HepG2 (cell line): ENCODE measurements around the gene IGFBP7.

Experiments
- EP300 ChIP-seq, 3 experiments: sonication (generic) in 1 of 3; formaldehyde crosslinking in 1 of 3; IDR thresholded peaks; 2 replicates each; pipeline versions ENCODE4 v1.5.1 to v1.6.1; 2011 to 2020; ENCODE audit warnings: low read depth in 2 of 3, low read length in 2 of 3, borderline replicate concordance in 1 of 3, improper control_type of control experiment in 1 of 3, mild to moderate bottlenecking in 1 of 3, missing genetic modification reagents in 1 of 3, moderate library complexity in 1 of 3
- HNF4G ChIP-seq, 2 experiments: sonication (generic) in 1 of 2; formaldehyde crosslinking in 1 of 2; IDR thresholded peaks; 2 replicates each; pipeline versions ENCODE4 v1.4.0 to v1.6.1; 2011 to 2020; ENCODE audit warnings: borderline replicate concordance in 2 of 2, low read depth in 2 of 2, mild to moderate bottlenecking in 2 of 2, low read length in 1 of 2, missing genetic modification reagents in 1 of 2, moderate library complexity in 1 of 2
- ZNF143 ChIP-seq: sonication (generic); formaldehyde crosslinking; IDR thresholded peaks from 2 replicates; pipeline ENCODE4 v1.4.0; 2020; ENCODE audit warnings: missing genetic modification reagents

GRCh38 chr4:57144466-57144865, 34.3 kb upstream of the IGFBP7 start:
- no peak for TF ChIP-seq EP300 (IDR thresholded peaks at IDR 0.05; ENCODE audit: low read depth in 2 of 2, low read length in 2 of 2)
- no peak for TF ChIP-seq EP300 (CRISPR knock-in tag; IDR thresholded peaks at IDR 0.05; ENCODE audit: borderline replicate concordance)
- TF ChIP-seq HNF4G (IDR thresholded peaks at IDR 0.05; ENCODE audit: borderline replicate concordance, low read depth, low read length), result no peak
- TF ChIP-seq HNF4G (CRISPR knock-in tag; IDR thresholded peaks at IDR 0.05; ENCODE audit: borderline replicate concordance, low read depth), result no peak
- TF ChIP-seq ZNF143 (CRISPR knock-in tag), result no peak
